ENCODE data around the gene MROH9.

GRCh38 chr1:171038284-171038683 lies 103.0 kb downstream of the MROH9 start:
- no peak for TF ChIP-seq EZH2phosphoT487 (IDR thresholded peaks at IDR 0.05; ENCODE audit: unreplicated experiment)
- no peak for TF ChIP-seq CTCF (conservative IDR thresholded peaks at IDR 0.05; ENCODE audit: low read depth in 2 of 2)

Measured in GM23338 (cell line).